MM.1S (cell line): ENCODE results near the gene PPM1E.

Experiments
- CTCF ChIP-seq: fragments of 300-600 bp; sonication (generic); IDR thresholded peaks from 2 replicates; pipeline ENCODE4 v1.5.1; 2016; ENCODE audit warnings: antibody characterized with exemption, low read length, mixed read lengths
- EZH2 ChIP-seq: fragments of 300-600 bp; sonication (generic); optimal IDR thresholded peaks from 2 replicates; pipeline ENCODE3; 2017; ENCODE audit warnings: low read depth, mild to moderate bottlenecking, antibody characterized with exemption, low read length, mixed read lengths

- TF ChIP-seq CTCF (no peak), EZH2 (no peak)
Measured at GRCh38 chr17:58947824-58948223, 192.2 kb downstream of the PPM1E start.
